GM10248 (cell line): ENCODE data around the gene ZNF142.

Experiments used
- CTCF ChIA-PET: fragments of 300-600 bp; sonication (Branson Sonifier 250); formaldehyde crosslinking; extraction: SDS; loops from one replicate; lab custom pipeline; 2021; ENCODE audit warnings: antibody characterized with exemption; lab: Yijun Ruan, JAX
- POLR2A ChIA-PET: fragments of 350-650 bp; sonication (Branson Sonifier 250); formaldehyde crosslinking; extraction: SDS; loops from one replicate; lab custom pipeline; 2020; ENCODE audit warnings: antibody characterized with exemption; lab: Yijun Ruan, JAX
- DNase-seq: peaks from one replicate; pipeline ENCODE4 v3.0.0; 2012; ENCODE audit errors: extremely low spot score
- CTCF ChIP-seq: IDR thresholded peaks from 2 replicates; pipeline ENCODE4 v1.5.1; 2012; ENCODE audit warnings: mild to moderate bottlenecking, low read depth; ENCODE audit errors: extremely low read depth, missing control alignments, control extremely low read depth

The ZNF142 gene

GRCh38 chr2:218643751-218644310 lies 15.6 kb downstream of the ZNF142 start:
- TF ChIP-seq CTCF, result no peak
- CTCF ChIA-PET, result interaction anchor here (0.9 kb wide), 1 partner anchor 15 kb away, joined by 4 read pairs; the partner anchor contains the start of genes BCS1L and ZNF142
- POLR2A ChIA-PET, result no interaction called here
- no peak for DNase-seq

GRCh38 chr2:218642786-218643185 lies 16.6 kb downstream of the ZNF142 start:
- CTCF ChIA-PET, result interaction anchor here (1.4 to 3.3 kb wide), 2 partner anchors 205 kb away, joined by 3 to 7 read pairs; no protein-coding TSS in a partner anchor
- POLR2A ChIA-PET, result no interaction called here
- no peak for DNase-seq
- TF ChIP-seq CTCF, result no peak

- ChIA-PET CTCF (interaction anchor here (1.4 to 3.3 kb wide), 2 partner anchors 205 to 206 kb away, joined by 3 to 7 read pairs; no protein-coding TSS in a partner anchor), POLR2A (interaction anchor here (0.6 kb wide), 1 partner anchor 172 kb away, joined by 5 read pairs; no protein-coding TSS in a partner anchor)
- DNase-seq, result no peak
- no peak for TF ChIP-seq CTCF
Observed at GRCh38 chr2:218642121-218642656, 17.2 kb downstream of the ZNF142 start.

- DNase-seq, result no peak
- POLR2A ChIA-PET, result no interaction called here
- TF ChIP-seq CTCF, result no peak
- CTCF ChIA-PET, result no interaction called here
Observed at GRCh38 chr2:218638372-218638771, 21.1 kb downstream of the ZNF142 start.

GRCh38 chr2:218635719-218636118 lies 23.7 kb downstream of the ZNF142 start:
- TF ChIP-seq CTCF, result no peak
- no peak for DNase-seq
- POLR2A ChIA-PET, result interaction anchor here (1.2 kb wide), 1 partner anchor 13 kb away, joined by 3 read pairs; no protein-coding TSS in a partner anchor
- CTCF ChIA-PET, result interaction anchor here (0.7 to 1.3 kb wide), 2 partner anchors 13 to 23 kb away, joined by 3 read pairs; no protein-coding TSS in a partner anchor

GRCh38 chr2:218631837-218632236 lies 27.6 kb downstream of the ZNF142 start:
- TF ChIP-seq CTCF, result no peak
- DNase-seq, result no peak
- ChIA-PET CTCF (interaction anchor here (1.3 to 2.6 kb wide), 2 partner anchors 16 kb away, joined by 3 to 6 read pairs; no protein-coding TSS in a partner anchor), POLR2A (no interaction called here)
